Measurements from ENCODE around the gene BCL11B. TPM values are rescaled to one million over a fixed set of nuclear protein-coding genes. Genes with fewer than 3 reads are reported as not detected.

BCL11B gene
- 0.23 and 0.58 TPM in 2 replicates for total RNA-seq

- DNase-seq (ENCODE audit: low read depth) = peak; percentile 27
- TF ChIP-seq CTCF (conservative IDR thresholded peaks at IDR 0.05; ENCODE audit: low read depth, low read length) = peak; percentile 47
- peak within 1 kb of the TSS; percentile 60 for H3K4me3 ChIP-seq (ENCODE audit: low read depth, low read length)
These were observed at the start of gene BCL11B for GRCh38 chr14:99271951-99272631. BCL11B (minus strand) TSS chr14:99272197; CDS start chr14:99271218, 979 bp downstream.

GRCh38 chr14:99321236-99321925 lies 49.4 kb upstream of the BCL11B start:
- H3K4me3 ChIP-seq (ENCODE audit: low read depth, low read length) = no peak overlapping the region
- no peak for TF ChIP-seq CTCF (conservative IDR thresholded peaks at IDR 0.05; ENCODE audit: low read depth, low read length)
- no peak for DNase-seq (ENCODE audit: low read depth)

DNA sequence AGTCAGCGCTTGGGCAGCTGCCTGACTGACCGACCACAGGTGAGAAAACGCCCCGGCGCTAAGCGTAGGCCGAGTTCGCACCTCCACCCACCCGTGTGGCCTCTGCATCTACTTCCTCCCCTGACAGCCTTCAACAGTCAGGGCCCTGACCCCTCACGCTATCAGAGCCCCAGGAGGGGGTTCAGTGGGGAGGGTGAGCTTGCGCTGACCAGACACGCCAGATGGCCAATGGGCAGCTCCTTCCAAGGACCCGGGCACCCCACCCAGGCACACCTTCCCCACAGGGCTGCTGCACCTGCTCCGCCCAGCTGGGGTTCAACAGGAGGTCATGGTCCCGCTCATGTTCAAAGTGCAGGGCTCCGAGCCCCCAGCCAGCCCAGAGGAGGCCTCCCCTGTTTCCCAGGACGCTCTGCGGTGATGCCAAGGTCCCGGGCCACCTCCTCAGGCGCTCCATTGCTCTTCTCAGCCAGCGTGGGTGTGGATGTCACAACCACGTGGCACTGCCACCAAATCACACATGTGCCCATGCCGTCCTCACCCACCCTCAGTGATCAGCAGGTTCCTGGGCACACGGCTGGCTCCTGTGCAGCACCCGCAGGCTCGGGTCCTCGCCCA lies 48.7 kb upstream of the BCL11B start:
- DNase-seq (ENCODE audit: low read depth) = no peak
- no peak overlapping the region for H3K4me3 ChIP-seq (ENCODE audit: low read depth, low read length)
- TF ChIP-seq CTCF (conservative IDR thresholded peaks at IDR 0.05; ENCODE audit: low read depth, low read length) = no peak

DNA sequence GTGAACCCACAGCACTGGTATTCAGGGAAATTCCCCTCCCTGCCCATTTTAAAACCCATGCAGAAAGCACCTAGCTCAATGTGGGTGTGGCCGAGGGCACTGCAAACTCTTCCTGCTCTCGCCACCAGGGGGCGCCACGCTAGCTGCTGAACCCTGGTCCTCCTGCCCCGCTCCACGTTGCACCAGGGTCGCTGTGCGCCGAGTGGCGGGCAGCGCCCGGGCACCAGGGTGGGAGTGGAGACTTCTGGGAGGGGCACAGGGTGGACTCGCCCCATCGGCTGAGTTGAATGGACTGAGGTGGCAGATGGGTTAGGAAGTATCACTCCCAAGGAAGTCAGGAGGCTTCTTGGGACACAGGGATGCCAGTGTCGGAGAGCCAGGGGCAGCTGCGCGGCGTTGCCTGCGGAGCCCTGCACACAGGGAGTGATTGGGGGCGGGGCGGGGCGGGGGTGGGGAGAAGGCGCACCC lies 48.1 kb upstream of the BCL11B start:
- no peak for DNase-seq (ENCODE audit: low read depth)
- no peak overlapping the region for H3K4me3 ChIP-seq (ENCODE audit: low read depth, low read length)
- peak; percentile 86 for TF ChIP-seq CTCF (conservative IDR thresholded peaks at IDR 0.05; ENCODE audit: low read depth, low read length)

DNA sequence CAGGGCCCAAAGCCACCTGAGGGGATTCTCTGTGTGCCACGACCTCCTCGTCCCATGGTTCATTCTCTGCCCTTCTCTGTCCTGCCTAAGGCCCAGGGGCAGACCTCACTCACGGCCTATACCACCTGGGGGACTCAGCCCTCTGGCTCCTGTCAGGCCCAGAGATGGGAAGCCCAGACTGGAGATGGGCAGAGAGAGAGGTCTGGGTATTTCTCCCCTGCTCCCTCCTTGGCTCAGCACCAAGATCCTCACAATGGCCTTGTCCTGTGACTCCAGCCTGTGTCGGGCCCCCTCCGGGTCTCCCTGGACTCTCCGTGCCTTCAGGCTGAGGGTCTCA lies 46.9 kb upstream of the BCL11B start:
- no peak for DNase-seq (ENCODE audit: low read depth)
- no peak overlapping the region for H3K4me3 ChIP-seq (ENCODE audit: low read depth, low read length)
- TF ChIP-seq CTCF (conservative IDR thresholded peaks at IDR 0.05; ENCODE audit: low read depth, low read length) = no peak

DNA sequence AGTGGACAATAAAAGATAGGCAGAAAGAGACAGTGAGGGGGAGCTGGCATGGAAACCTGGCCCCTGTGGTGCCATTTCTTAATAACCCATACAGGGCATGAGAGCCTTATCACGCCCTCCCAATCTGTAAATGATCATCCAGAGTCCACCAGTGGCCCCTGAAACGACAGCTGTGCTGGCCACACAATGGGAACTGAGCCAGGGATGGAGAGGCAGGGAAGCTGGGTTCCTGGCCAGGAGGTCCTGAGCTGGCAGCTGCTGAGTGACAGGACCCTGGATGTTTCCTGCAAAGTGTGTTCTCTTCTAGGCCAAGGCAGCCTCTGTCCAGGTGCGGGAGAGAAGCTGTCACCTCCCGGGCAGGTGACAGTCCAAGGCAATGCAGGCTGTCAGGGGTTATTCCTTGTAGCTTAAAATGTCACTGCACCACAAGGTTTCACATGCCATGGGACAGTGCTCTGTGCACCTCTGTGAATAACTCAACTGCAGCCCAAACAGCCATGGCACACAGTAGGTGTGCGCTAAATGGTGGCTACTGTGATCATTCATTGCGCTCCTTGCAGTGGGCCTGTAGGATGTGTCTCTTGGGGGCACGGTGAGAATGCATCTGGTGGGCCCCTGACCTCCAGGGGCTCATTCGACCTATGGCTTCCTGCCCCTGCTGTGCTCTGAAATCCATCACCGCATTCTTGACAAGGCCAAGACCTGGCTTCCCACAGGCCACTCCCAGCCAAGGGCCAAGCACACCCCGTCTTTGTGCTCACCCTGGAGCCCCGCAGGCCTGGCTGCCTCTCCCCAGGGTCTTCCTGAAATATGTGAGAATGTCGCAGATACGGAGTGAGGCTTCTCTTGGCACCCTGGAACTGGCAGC lies 46.3 kb upstream of the BCL11B start:
- TF ChIP-seq CTCF (conservative IDR thresholded peaks at IDR 0.05; ENCODE audit: low read depth, low read length) = no peak
- no peak overlapping the region for H3K4me3 ChIP-seq (ENCODE audit: low read depth, low read length)
- no peak for DNase-seq (ENCODE audit: low read depth)
